ENCODE measurements around the gene TACC2. TPM values are rescaled to one million over a fixed set of nuclear protein-coding genes. Genes with fewer than 3 reads are reported as not detected.

TACC2 gene
- total RNA-seq, 1 experiment from 2014 or later, result 15.8 TPM

- Histone ChIP-seq H3K27ac (no peak overlapping the region), H3K4me3 (no peak overlapping the region), H3K4me2 (no peak overlapping the region), H4K20me1 (ENCODE audit: insufficient read depth) (no peaks in the 10 kb centered on the region; the same call in 1 of the 2 replicates), H3K27me3 (ENCODE audit: insufficient read depth, low read depth) (no peaks in the 10 kb centered on the region), H3K36me3 (ENCODE audit: low read depth) (no peaks in the 10 kb centered on the region), H3F3A (ENCODE audit: insufficient read depth, low read depth) (no peaks in the 10 kb centered on the region), H3K9me2 (ENCODE audit: insufficient read depth) (no peaks in the 10 kb centered on the region), H3K4me1 (replicated peaks; ENCODE audit: insufficient read depth) (no peaks in the 10 kb centered on the region), H3K9me3 (ENCODE audit: insufficient read depth, low read depth) (no peaks in the 10 kb centered on the region), H2AFZ (no peak overlapping the region), H3K79me2 (ENCODE audit: low read depth) (no peaks in the 10 kb centered on the region)
- no peak for DNase-seq
- CTCF ChIA-PET, result no interaction called here
- POLR2A ChIA-PET (ENCODE audit: unreplicated experiment), result no interaction called here
- TF ChIP-seq CTCF (conservative IDR thresholded peaks at IDR 0.05) (no peak), EZH2 (IDR thresholded peaks at IDR 0.05; ENCODE audit: low read depth) (no peak)
- BruUV-seq (replicated peaks), result no TSS peak
- intact Hi-C loops (cut with micrococcal nuclease; ENCODE audit: unreplicated experiment), result no loop called here
Observed at GRCh38 chr10:122232769-122233168, 243.8 kb downstream of the TACC2 start.

- H3K36me3 ChIP-seq (ENCODE audit: low read depth), result no peaks in the 10 kb centered on the region
- H3K27me3 ChIP-seq (ENCODE audit: insufficient read depth, low read depth), result no peaks in the 10 kb centered on the region
- intact Hi-C loops (cut with micrococcal nuclease; ENCODE audit: unreplicated experiment), result no loop called here
- no peak overlapping the region for H2AFZ ChIP-seq
- no TSS peak for BruUV-seq (replicated peaks)
- H3K9me3 ChIP-seq (ENCODE audit: insufficient read depth, low read depth), result no peaks in the 10 kb centered on the region
- ChIA-PET POLR2A (ENCODE audit: unreplicated experiment) (no interaction called here), CTCF (no interaction called here)
- no peak overlapping the region for H3K4me3 ChIP-seq
- H3F3A ChIP-seq (ENCODE audit: insufficient read depth, low read depth), result no peaks in the 10 kb centered on the region
- no peak overlapping the region for H3K27ac ChIP-seq
- TF ChIP-seq EZH2 (IDR thresholded peaks at IDR 0.05; ENCODE audit: low read depth) (no peak), CTCF (conservative IDR thresholded peaks at IDR 0.05) (no peak)
- H3K4me2 ChIP-seq, result no peak overlapping the region
- no peaks in the 10 kb centered on the region for H3K4me1 ChIP-seq (replicated peaks; ENCODE audit: insufficient read depth)
- H3K9me2 ChIP-seq (ENCODE audit: insufficient read depth), result no peaks in the 10 kb centered on the region
- no peaks in the 10 kb centered on the region; the same call in 1 of the 2 replicates for H4K20me1 ChIP-seq (ENCODE audit: insufficient read depth)
- no peak for DNase-seq
- no peaks in the 10 kb centered on the region for H3K79me2 ChIP-seq (ENCODE audit: low read depth)
Observed at GRCh38 chr10:122233857-122234348, 244.9 kb downstream of the TACC2 start.

- Histone ChIP-seq H3K36me3 (ENCODE audit: low read depth) (no peaks in the 10 kb centered on the region), H2AFZ (no peak overlapping the region), H3K79me2 (ENCODE audit: low read depth) (no peaks in the 10 kb centered on the region), H3F3A (ENCODE audit: insufficient read depth, low read depth) (no peaks in the 10 kb centered on the region), H3K9me2 (ENCODE audit: insufficient read depth) (no peaks in the 10 kb centered on the region), H3K4me1 (replicated peaks; ENCODE audit: insufficient read depth) (no peaks in the 10 kb centered on the region), H3K27ac (no peak overlapping the region), H3K4me3 (no peak overlapping the region), H3K9me3 (ENCODE audit: insufficient read depth, low read depth) (no peaks in the 10 kb centered on the region), H3K27me3 (ENCODE audit: insufficient read depth, low read depth) (no peaks in the 10 kb centered on the region), H4K20me1 (ENCODE audit: insufficient read depth) (no peaks in the 10 kb centered on the region; the same call in 1 of the 2 replicates), H3K4me2 (no peak overlapping the region)
- DNase-seq, result no peak
- TF ChIP-seq CTCF (conservative IDR thresholded peaks at IDR 0.05), result no peak
- TF ChIP-seq EZH2 (IDR thresholded peaks at IDR 0.05; ENCODE audit: low read depth), result no peak
- ChIA-PET POLR2A (ENCODE audit: unreplicated experiment) (no interaction called here), CTCF (no interaction called here)
- no TSS peak for BruUV-seq (replicated peaks)
- intact Hi-C loops (cut with micrococcal nuclease; ENCODE audit: unreplicated experiment), result no loop called here
Observed at GRCh38 chr10:122234416-122234815, 245.5 kb downstream of the TACC2 start.
